Smooth muscle cell (in vitro differentiated cells): Measurements from ENCODE around the gene CASTOR2. TPM values are rescaled to one million over a fixed set of nuclear protein-coding genes. Genes with fewer than 3 reads are reported as not detected.

Source experiments
- DNase-seq: peaks from one replicate; lab custom pipeline; 2025; ENCODE audit not compliant: unreplicated experiment; lab: John Stamatoyannopoulos, UW
- H2AFZ ChIP-seq: fragments of 200-600 bp; sonication (generic); 2 replicates; pipeline ENCODE4 v1.6.0; 2016; ENCODE audit warnings: antibody characterized with exemption, low read depth, mild to moderate bottlenecking
- H3F3A ChIP-seq: fragments of 200-600 bp; sonication (generic); 2 replicates; pipeline ENCODE4 v1.6.0; 2017; ENCODE audit warnings: antibody characterized with exemption, low read depth
- H3K27ac ChIP-seq: fragments of 200-600 bp; sonication (generic); 2 replicates; pipeline ENCODE4 v1.5.1; 2016; ENCODE audit warnings: low read depth, mild to moderate bottlenecking
- H3K27me3 ChIP-seq: fragments of 200-600 bp; sonication (generic); 2 replicates; pipeline ENCODE4 v1.6.1; 2016; ENCODE audit warnings: low read depth, mild to moderate bottlenecking
- H3K36me3 ChIP-seq: fragments of 200-600 bp; sonication (generic); 2 replicates; pipeline ENCODE4 v1.5.1; 2016; ENCODE audit warnings: low read depth
- H3K4me1 ChIP-seq: fragments of 200-600 bp; sonication (generic); 2 replicates; pipeline ENCODE4 v1.5.1; 2016; ENCODE audit warnings: low read depth
- H3K4me2 ChIP-seq: fragments of 200-600 bp; sonication (generic); 2 replicates; pipeline ENCODE4 v1.6.0; 2016; ENCODE audit warnings: mild to moderate bottlenecking
- H3K4me3 ChIP-seq: fragments of 200-600 bp; sonication (generic); 2 replicates; pipeline ENCODE4 v1.5.1; 2016; ENCODE audit warnings: mild to moderate bottlenecking
- H3K79me2 ChIP-seq: fragments of 200-600 bp; sonication (generic); 2 replicates; pipeline ENCODE4 v1.6.0; 2016; ENCODE audit warnings: low read depth, mild to moderate bottlenecking
- H3K9ac ChIP-seq: fragments of 200-600 bp; sonication (generic); 2 replicates; pipeline ENCODE4 v1.6.0; 2016; ENCODE audit warnings: low read depth
- H3K9me3 ChIP-seq: fragments of 200-600 bp; sonication (generic); replicated peaks from 2 replicates; pipeline ENCODE4 v1.5.1; 2016; ENCODE audit warnings: low read depth
- H4K20me1 ChIP-seq: fragments of 200-600 bp; sonication (generic); 2 replicates; pipeline ENCODE4 v1.6.0; 2016; ENCODE audit warnings: low read depth
- WGBS: methylation state at CpG from one replicate; pipeline ENCODE4 v1.1.7; 2016; ENCODE audit warnings: low lambda C conversion rate; 5-methylcytosine and 5-hydroxymethylcytosine counted together
- polyA plus RNA-seq: library from polyadenylated mRNA; unstranded; fragments of >200 nt; fragmentation: Nextera tagmentation; extraction: Ambion mirVana; gene quantifications from 2 replicates; pipeline ENCODE4 v1.2.1, GENCODE V29; 2016
- total RNA-seq: library from RNA; depleted of rRNA; stranded (reverse); fragments of >200 nt; gene quantifications from 2 replicates; pipeline ENCODE4 v1.2.3, GENCODE V29; 2014
- TF ChIP-seq, protein P1 (sequence below): fragments of 200-600 bp; sonication (generic); IDR thresholded peaks from 2 replicates; pipeline ENCODE4 v1.5.1; 2017; ENCODE audit warnings: borderline replicate concordance, mild to moderate bottlenecking, antibody characterized with exemption; ENCODE audit not compliant: insufficient read depth, poor library complexity, severe bottlenecking

The CASTOR2 gene
- total and polyA plus RNA-seq, 2 experiments from 2014 or later: 4.3 to 11.4 TPM

DNA sequence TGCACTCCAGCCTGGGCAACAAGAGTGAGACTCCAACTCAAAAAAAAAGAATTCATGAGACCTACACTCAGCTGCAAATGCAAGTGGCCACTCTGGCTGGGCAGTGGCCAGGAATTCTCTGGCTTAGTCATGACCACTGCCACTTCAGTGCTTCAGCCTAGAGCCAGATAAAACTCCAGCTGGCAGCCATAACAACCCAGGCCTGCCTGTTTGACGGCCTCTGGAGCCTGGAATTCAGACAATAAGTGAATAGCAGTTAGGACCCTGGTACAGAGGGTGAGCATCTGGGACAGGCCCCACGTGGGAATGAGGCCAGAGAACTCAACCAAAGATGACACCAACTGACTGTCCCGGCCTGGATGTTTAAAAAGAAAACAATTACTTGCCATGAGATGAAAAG lies 90.2 kb downstream of the CASTOR2 start:
- Histone ChIP-seq H3K36me3 (peaks cover 4% of the 10 kb centered on the region), H3F3A (peaks cover 3% of the 10 kb centered on the region), H3K4me2 (no peak overlapping the region), H3K9me3 (no peaks in the 10 kb centered on the region), H3K27me3 (no peaks in the 10 kb centered on the region), H3K4me3 (no peak overlapping the region), H3K4me1 (no peaks in the 10 kb centered on the region), H3K9ac (no peak overlapping the region), H4K20me1 (no peaks in the 10 kb centered on the region), H3K27ac (peak overlapping the region; percentile 6), H3K79me2 (no peaks in the 10 kb centered on the region), H2AFZ (no peak overlapping the region)
- DNase-seq: no peak
- TF ChIP-seq, protein P1, sequence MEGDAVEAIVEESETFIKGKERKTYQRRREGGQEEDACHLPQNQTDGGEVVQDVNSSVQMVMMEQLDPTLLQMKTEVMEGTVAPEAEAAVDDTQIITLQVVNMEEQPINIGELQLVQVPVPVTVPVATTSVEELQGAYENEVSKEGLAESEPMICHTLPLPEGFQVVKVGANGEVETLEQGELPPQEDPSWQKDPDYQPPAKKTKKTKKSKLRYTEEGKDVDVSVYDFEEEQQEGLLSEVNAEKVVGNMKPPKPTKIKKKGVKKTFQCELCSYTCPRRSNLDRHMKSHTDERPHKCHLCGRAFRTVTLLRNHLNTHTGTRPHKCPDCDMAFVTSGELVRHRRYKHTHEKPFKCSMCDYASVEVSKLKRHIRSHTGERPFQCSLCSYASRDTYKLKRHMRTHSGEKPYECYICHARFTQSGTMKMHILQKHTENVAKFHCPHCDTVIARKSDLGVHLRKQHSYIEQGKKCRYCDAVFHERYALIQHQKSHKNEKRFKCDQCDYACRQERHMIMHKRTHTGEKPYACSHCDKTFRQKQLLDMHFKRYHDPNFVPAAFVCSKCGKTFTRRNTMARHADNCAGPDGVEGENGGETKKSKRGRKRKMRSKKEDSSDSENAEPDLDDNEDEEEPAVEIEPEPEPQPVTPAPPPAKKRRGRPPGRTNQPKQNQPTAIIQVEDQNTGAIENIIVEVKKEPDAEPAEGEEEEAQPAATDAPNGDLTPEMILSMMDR: no peak
- WGBS: 47% methylated on average over 3 of the region's 3 CpGs

DNA sequence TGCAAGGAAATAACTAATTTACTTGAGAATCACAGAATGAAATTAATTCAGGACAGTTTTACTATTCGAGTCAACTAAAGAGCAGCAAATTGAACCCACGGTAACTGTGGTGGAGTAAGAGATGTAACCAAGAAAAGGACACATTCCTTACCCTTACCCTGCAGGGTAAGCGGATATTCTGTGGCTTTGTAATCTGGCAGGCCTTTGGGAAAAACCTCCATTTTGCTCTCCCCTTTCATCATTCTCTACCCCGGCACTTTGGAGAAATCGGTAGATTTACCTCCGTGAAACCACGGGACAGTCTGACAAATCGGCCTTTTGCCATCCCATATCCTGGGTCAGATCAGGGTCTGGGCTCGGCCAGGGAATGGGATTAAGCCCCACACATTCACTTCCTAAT lies 90.7 kb downstream of the CASTOR2 start:
- Histone ChIP-seq H3K9ac (no peak overlapping the region), H3K4me2 (no peak overlapping the region), H3K9me3 (no peaks in the 10 kb centered on the region), H3K27ac (peak overlapping the region; percentile 6), H4K20me1 (no peaks in the 10 kb centered on the region), H3K79me2 (no peaks in the 10 kb centered on the region), H3K36me3 (peaks cover 4% of the 10 kb centered on the region), H3F3A (peaks cover 3% of the 10 kb centered on the region), H3K4me3 (no peak overlapping the region), H3K4me1 (no peaks in the 10 kb centered on the region), H2AFZ (no peak overlapping the region), H3K27me3 (no peaks in the 10 kb centered on the region)
- TF ChIP-seq, protein P1: no peak
- WGBS: 94% methylated on average over 9 of the region's 9 CpGs
- no peak for DNase-seq

DNA sequence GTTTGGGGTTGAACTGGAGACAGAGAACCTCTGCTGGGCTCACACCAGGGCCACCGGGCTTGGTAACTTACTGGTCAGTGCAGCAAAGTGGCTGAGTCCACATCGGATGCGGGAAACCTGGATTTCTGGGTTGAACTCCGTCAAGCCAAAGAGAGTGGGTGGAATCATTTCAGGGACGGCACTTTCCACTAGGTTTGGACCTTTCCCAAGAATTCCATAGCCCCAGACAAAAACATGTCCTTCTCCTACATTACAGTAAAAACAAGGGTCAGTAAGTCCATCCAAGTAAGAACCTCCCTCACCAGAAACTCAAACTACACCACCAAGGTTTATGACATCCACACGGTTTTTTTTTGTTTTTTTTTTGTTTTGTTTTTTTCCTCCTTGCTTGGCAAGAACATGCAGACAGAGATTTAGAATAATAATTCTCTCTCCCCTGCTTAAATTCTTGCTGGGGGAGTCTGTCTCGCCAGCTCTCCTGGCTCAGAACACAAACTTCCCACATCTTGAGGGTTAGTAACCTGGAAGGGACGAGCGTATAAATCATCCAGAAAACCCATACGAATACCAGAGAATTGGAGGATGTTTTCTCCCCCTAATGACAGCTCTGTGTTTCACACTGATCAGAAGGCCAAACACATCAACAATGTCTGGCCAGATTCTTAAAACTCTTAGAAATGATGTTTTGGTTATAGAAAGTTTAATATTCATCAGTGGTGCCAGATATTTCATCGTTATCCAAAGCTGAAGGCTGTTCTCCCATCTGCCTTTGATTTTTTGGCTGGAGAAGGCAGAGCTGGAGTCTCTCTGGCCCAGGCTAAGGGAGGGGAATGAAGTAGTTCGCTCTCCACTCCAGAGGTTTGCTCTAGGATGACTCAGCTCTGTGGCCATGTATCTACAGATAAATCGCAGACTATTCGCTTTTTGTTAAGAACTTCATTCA lies 91.6 kb downstream of the CASTOR2 start:
- no peaks in the 10 kb centered on the region for H3K9me3 ChIP-seq
- H3K9ac ChIP-seq: no peak overlapping the region
- peaks cover 3% of the 10 kb centered on the region for H3F3A ChIP-seq
- H3K4me2 ChIP-seq: no peak overlapping the region
- H3K4me3 ChIP-seq: no peak overlapping the region
- no peak for DNase-seq
- H3K36me3 ChIP-seq: peaks cover 7% of the 10 kb centered on the region
- H2AFZ ChIP-seq: no peak overlapping the region
- H4K20me1 ChIP-seq: no peaks in the 10 kb centered on the region
- no peaks in the 10 kb centered on the region for H3K79me2 ChIP-seq
- WGBS: 80% methylated on average over 14 of the region's 14 CpGs
- TF ChIP-seq, protein P1: no peak
- H3K4me1 ChIP-seq: no peaks in the 10 kb centered on the region
- H3K27ac ChIP-seq: peak overlapping the region; percentile 24
- no peaks in the 10 kb centered on the region for H3K27me3 ChIP-seq
